ENCODE data around the gene SRGAP1. TPM values are rescaled to one million over a fixed set of nuclear protein-coding genes. Genes with fewer than 3 reads are reported as not detected.

SRGAP1 gene
- polyA plus RNA-seq, 1 donor (not counting 4 experiments of a cell fraction or from before 2014, with no cell fraction given), result 4.5 TPM

DNA sequence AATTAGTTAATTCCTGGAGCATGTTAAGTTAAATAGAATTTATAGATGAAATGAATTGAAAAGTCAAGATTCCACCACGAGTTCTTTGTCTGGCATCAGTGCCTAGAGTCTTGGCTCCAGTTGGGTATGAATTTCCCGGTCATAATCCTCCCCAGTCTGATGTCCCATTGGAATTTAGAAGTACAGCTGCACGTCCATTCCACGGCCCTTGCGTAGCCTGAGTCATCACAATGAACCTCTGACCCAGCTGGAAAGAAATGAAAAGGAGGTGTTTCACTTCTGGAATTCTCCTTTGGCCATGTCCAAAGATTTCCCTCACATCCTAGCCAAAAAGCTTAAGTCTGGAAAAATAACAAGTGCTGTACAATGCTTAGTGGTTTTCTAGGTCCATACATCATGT is 254.9 kb downstream of the SRGAP1 start:
- H2AFZ ChIP-seq (ENCODE audit: control insufficient read depth, low read length), result no peak overlapping the region
- peaks cover 24% of the 10 kb centered on the region for H3K4me1 ChIP-seq (ENCODE audit: control insufficient read depth, extremely low read depth, insufficient read depth, low read length)
- no peak overlapping the region for H3K9ac ChIP-seq (ENCODE audit: control insufficient read depth, extremely low read depth, insufficient read depth, low read length)
- no peaks in the 10 kb centered on the region for H3K79me2 ChIP-seq (ENCODE audit: control insufficient read depth, insufficient read depth, low read length)
- no peaks in the 10 kb centered on the region for H3K9me1 ChIP-seq (ENCODE audit: control insufficient read depth, extremely low read depth, insufficient read depth, low read length)
- no peaks in the 10 kb centered on the region for H3K9me3 ChIP-seq (ENCODE audit: control insufficient read depth, low read depth, low read length)
- TF ChIP-seq, protein P1, sequence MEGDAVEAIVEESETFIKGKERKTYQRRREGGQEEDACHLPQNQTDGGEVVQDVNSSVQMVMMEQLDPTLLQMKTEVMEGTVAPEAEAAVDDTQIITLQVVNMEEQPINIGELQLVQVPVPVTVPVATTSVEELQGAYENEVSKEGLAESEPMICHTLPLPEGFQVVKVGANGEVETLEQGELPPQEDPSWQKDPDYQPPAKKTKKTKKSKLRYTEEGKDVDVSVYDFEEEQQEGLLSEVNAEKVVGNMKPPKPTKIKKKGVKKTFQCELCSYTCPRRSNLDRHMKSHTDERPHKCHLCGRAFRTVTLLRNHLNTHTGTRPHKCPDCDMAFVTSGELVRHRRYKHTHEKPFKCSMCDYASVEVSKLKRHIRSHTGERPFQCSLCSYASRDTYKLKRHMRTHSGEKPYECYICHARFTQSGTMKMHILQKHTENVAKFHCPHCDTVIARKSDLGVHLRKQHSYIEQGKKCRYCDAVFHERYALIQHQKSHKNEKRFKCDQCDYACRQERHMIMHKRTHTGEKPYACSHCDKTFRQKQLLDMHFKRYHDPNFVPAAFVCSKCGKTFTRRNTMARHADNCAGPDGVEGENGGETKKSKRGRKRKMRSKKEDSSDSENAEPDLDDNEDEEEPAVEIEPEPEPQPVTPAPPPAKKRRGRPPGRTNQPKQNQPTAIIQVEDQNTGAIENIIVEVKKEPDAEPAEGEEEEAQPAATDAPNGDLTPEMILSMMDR (optimal IDR thresholded peaks at IDR 0.05 in 1 of 3, IDR thresholded peaks at IDR 0.05 in 1 of 3, conservative IDR thresholded peaks at IDR 0.05 in 1 of 3; ENCODE audit: extremely low read depth in 1 of 3, insufficient read depth in 2 of 3, low read length in 3 of 3), result no peak
- no peak for TF ChIP-seq EZH2 (IDR thresholded peaks at IDR 0.05; ENCODE audit: low read length)
- peaks cover 3 to 19% of the 10 kb centered on the region in 2 experiments for H3K36me3 ChIP-seq (ENCODE audit: control insufficient read depth in 2 of 2, extremely low read depth in 1 of 2, insufficient read depth in 2 of 2, low read length in 2 of 2)
- H3K4me3 ChIP-seq (ENCODE audit: control insufficient read depth in 2 of 3, extremely low read depth in 1 of 3, insufficient read depth in 2 of 3, low read depth in 1 of 3, low read length in 3 of 3), result no peak overlapping the region
- dilution Hi-C loops (cut with MboI; ENCODE audit: extremely low pct_ligation_motif_present, low sequenced_read_pairs), result no loop called here
- H3K27me3 ChIP-seq (ENCODE audit: control insufficient read depth, extremely low read depth, insufficient read depth, low read length), result no peaks in the 10 kb centered on the region
- no peak overlapping the region for H3K27ac ChIP-seq (ENCODE audit: control insufficient read depth, insufficient read depth, low read length)
- FAIRE-seq (no peak), DNase-seq (ENCODE audit: low read depth, low spot score) (no peak)
- H4K20me1 ChIP-seq (ENCODE audit: control insufficient read depth, extremely low read depth, insufficient read depth, low read length), result no peaks in the 10 kb centered on the region
- H3K4me2 ChIP-seq (ENCODE audit: control insufficient read depth, extremely low read depth, insufficient read depth, low read depth, low read length), result no peak overlapping the region

DNA sequence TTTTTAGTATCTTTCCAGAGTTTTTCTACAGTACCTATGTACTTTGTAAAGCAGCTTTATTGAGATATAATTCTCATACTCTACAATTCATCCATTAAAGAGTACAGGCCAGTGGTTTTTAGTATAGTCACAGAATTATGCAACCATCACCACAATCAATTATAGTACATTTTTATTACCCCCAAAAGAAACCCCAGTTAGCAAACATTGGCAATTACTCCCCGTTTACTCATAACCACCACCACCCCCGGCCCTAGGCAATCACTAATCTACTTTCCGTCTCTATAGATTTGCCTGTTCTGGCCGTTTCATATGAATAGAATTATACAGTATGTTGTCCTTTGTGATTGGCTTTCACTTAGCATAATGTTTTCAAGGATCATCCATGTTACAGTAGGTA is 257.8 kb downstream of the SRGAP1 start:
- H3K9me1 ChIP-seq (ENCODE audit: control insufficient read depth, extremely low read depth, insufficient read depth, low read length), result no peaks in the 10 kb centered on the region
- no peak overlapping the region for H2AFZ ChIP-seq (ENCODE audit: control insufficient read depth, low read length)
- dilution Hi-C loops (cut with MboI; ENCODE audit: extremely low pct_ligation_motif_present, low sequenced_read_pairs), result no loop called here
- peaks cover 2 to 12% of the 10 kb centered on the region in 2 experiments for H3K36me3 ChIP-seq (ENCODE audit: control insufficient read depth in 2 of 2, extremely low read depth in 1 of 2, insufficient read depth in 2 of 2, low read length in 2 of 2)
- no peak overlapping the region for H3K27ac ChIP-seq (ENCODE audit: control insufficient read depth, insufficient read depth, low read length)
- no peaks in the 10 kb centered on the region for H4K20me1 ChIP-seq (ENCODE audit: control insufficient read depth, extremely low read depth, insufficient read depth, low read length)
- TF ChIP-seq EZH2 (IDR thresholded peaks at IDR 0.05; ENCODE audit: low read length), result no peak
- TF ChIP-seq, protein P1 (optimal IDR thresholded peaks at IDR 0.05 in 1 of 3, IDR thresholded peaks at IDR 0.05 in 1 of 3, conservative IDR thresholded peaks at IDR 0.05 in 1 of 3; ENCODE audit: extremely low read depth in 1 of 3, insufficient read depth in 2 of 3, low read length in 3 of 3), result no peak
- FAIRE-seq (no peak), DNase-seq (ENCODE audit: low read depth, low spot score) (no peak)
- no peaks in the 10 kb centered on the region for H3K9me3 ChIP-seq (ENCODE audit: control insufficient read depth, low read depth, low read length)
- H3K27me3 ChIP-seq (ENCODE audit: control insufficient read depth, extremely low read depth, insufficient read depth, low read length), result no peaks in the 10 kb centered on the region
- H3K4me3 ChIP-seq (ENCODE audit: control insufficient read depth in 2 of 3, extremely low read depth in 1 of 3, insufficient read depth in 2 of 3, low read depth in 1 of 3, low read length in 3 of 3), result no peak overlapping the region
- H3K9ac ChIP-seq (ENCODE audit: control insufficient read depth, extremely low read depth, insufficient read depth, low read length), result no peak overlapping the region
- peaks cover 37% of the 10 kb centered on the region for H3K4me1 ChIP-seq (ENCODE audit: control insufficient read depth, extremely low read depth, insufficient read depth, low read length)
- H3K79me2 ChIP-seq (ENCODE audit: control insufficient read depth, insufficient read depth, low read length), result no peaks in the 10 kb centered on the region
- H3K4me2 ChIP-seq (ENCODE audit: control insufficient read depth, extremely low read depth, insufficient read depth, low read depth, low read length), result no peak overlapping the region
